DLD1 (cell line): ENCODE data around the gene KCNJ4.

Source experiments
- in situ Hi-C: cut with HindIII; loops from 2 replicates; pipeline ENCODE4 v1.10.0; 2017; ENCODE audit warnings: low sequenced_read_pairs

KCNJ4 gene

DNA sequence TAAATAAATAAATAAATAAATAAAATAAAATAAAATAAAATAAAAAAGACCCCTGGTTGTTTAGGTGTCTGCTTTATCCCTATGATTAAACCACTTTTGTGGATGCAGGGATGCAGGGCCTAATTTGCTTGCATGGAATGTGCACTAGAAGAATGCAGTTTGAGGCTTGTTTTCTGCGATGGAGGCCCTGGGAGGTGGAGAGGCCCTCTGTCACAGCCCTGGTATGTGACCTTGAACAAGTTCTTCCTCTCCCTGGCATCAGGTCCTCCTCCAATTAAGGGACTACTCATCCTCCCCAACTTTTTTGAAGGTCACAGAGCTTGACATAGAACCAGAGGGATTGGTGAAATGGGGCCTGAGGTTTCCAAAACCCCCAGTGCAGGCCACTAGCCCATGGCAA lies 22.7 kb downstream of the KCNJ4 start:
- in situ Hi-C loops: no loop called here

DNA sequence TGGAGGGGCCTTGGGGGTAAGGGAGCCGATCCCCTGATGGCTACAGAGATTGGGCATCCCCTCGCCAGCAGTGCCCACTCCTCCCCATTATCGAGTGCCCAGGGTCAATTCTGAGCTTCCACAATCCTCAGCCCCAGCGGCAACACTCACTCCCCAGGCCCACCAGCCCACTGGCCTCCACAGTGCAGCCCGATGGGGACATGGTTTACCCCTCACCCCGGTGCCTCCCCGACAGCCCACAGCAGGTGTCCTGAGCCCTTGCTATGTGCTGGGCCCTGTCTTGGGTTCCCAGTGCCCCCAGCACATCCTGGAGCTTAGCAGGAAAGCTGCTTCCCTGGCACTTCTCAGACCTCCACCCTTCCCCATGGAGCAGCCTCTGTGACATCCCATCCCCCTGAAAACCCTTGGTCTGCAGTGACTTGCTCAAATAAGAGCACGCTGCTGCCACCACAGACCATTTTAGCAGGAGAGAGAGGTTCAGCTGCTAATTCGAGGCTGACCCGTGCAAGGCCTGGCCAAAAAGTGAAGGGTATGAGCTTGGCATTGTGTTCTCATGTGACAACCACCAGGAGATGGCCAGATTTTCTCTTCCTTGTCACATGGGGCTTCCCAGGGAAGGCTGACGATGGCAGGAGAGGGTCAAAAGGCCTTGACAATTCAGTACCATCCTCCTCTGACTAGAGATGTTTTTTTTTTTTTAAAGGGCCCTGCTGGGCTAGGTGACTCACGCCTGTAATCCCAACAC lies 23.6 kb downstream of the KCNJ4 start:
- in situ Hi-C loops: no loop called here

DNA sequence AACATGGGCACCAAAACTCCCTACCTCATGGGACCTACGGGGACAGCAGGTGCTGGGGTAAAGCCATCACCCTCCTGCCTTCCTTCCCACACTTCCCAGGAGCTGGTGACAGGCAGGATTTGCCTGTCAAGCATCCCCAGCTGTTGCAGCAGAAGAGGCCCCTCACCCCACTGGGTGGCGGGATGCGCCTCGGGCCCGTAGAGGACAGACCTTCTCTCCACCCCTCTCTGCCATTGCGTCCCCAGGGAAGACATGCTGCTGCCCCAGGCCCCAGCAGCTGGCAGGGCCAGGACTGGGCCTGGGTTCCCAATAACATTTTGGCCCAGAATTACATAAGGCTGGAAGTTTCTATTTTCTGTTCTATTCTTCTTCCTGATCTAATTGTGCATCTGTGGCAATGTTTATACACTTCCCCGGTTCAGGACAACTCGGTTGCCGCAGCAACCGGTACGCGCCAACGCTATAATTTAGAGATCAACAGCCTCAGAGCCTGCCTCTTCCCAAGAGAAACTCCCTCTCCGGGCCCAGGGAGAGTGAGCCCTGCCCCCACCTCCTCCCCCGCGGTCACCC lies 25.4 kb downstream of the KCNJ4 start:
- in situ Hi-C loops: no loop called here

DNA sequence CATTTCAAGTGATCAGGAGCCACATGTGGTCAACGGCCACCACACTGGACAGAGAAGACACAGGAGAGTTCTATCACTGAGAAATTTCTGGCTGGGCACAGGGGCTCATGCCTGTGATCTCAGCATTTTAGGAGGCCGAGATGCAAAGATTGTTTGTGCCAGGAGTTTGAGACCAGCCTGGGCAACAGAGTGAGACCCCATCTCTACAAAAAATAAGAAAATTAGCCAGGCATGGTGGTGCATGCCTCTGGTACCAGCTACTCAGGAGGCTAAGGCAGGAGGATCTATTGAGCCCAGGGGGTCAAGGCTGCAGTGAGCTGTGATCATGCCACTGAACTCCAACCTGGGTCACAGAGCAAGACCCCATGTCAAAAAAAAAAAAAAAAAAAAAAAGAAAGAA lies 26.3 kb downstream of the KCNJ4 start:
- in situ Hi-C loops: no loop called here

DNA sequence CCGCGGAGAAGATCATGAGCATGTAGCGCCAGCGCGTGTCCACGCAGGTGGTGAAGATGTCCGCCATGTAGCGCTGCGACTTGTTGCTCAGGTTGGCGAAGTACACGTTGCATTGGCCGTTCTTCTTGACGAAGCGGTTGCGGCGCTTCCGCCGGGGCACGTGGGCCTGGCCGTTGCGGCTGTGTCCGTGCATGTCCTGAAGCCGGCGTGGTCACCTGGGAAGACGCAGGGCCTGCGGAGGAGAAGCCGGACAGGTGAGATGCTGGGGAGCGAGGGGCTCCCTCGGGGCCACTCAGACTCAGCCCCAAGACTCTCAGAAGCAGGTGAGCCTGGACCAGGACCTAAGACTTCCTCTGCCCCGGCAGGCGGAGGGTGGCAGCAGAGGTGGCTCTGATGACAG lies 27.1 kb downstream of the KCNJ4 start:
- in situ Hi-C loops: no loop called here

DNA sequence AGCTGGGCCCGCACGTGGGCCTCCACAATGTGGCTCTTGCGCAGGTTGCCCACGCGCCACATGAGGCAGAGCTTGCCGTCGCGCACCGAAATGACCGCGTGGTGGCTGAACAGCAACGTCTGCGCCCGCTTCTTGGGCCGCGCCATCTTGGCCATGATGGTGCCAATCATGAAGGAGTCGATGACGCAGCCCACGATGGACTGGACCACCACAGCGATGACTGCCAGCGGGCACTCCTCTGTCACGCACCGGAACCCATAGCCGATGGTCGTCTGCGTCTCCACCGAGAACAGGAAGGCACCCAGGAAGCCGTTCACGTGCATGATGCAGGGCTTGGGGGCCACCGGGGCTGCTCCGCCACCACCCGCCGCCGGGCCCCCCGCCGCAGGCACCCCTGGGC lies 27.5 kb downstream of the KCNJ4 start:
- in situ Hi-C loops: no loop called here

DNA sequence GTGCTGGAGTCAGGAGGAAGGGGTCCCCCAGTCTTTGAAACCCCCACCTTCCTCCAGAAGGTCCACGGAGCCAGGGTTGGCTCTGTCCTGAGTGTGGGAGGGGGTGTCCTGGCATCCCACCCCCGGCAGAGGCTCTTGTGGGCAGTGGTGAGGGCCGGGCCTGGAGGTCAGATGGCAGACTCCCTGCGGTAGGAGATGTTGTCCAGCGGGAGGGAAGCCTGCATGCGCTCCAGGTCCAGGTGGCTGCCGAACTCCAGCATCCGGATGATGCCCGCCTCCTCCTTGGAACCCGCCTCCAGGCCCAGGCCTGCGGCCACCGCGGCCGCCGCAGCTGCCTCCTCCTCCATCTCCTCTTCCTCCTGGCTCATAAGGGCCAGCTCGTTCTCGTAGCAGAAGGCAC lies 28.4 kb downstream of the KCNJ4 start:
- in situ Hi-C loops: no loop called here

DNA sequence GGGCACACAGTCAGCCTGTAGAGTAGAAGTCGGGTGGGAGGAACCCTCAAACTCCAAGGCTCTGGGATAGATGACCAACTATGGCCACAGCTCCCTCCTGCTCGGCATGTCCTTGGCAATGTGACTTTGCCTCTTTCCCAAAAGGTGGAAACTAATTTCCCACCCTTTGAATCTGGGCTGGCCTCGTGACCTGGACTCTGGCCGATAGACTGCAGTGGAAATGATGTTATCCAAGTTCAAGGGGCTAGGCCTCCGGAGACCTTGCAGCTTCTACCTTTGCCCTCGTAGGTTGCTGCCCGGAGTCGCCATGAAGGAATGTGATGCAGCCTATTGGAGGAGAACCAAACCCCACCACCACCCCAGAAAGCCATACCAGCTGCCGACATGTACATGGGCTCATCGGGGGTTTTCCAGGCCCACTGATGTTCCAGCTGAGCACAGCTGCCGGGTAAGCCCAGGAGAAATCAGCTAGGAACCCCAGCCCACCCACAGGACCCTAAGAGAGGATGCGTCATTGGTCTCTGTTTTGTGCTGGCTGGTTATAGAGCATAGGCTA lies 30.4 kb downstream of the KCNJ4 start:
- in situ Hi-C loops: no loop called here

DNA sequence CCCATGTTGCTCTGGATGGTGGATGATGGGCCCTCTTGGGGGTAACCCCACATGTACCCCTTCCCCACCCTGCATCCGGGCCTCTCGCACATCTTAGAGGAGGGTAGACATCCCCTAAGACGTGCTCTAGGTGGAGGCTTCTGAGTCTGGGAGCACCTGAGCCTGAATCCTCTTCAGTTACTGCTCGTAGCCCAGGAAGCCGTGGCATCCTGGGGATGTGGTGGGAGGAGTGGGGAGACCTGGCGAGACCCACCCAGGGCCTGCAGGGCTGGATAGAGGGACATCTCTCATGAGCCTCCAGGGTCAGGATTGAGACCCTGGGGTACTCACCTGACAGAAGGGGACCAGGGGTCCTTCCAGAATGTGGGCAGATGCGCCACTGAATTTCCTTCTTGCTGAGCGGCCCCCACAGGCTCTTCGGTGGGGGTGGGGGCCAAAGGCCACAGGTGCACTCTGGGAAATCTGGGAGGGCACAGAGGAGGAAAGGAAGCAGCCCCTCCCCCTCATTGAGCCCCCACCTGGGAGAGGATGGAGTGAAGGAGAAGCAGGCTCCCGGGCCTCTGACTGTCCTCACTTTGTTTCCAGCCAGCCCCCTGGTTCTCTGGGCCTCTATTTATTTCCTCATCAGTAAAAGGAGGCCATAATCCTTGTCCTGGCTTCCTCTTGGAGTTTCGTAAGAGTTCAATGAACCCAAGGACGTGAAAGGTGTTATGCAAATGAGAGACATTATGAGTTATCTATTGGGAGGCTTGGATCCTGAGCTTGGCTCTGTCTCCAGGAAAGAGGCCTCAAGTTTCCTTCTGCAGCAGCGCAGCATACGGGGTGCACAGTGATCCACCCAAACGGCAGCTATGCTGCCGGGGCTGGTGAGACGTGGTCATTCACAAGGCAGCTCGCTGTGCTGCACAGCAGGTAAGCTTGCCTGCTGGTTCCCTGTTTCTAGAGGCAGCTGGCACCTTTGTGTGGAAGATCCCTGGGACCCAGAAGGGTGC lies 31.2 kb downstream of the KCNJ4 start:
- in situ Hi-C loops: no loop called here

DNA sequence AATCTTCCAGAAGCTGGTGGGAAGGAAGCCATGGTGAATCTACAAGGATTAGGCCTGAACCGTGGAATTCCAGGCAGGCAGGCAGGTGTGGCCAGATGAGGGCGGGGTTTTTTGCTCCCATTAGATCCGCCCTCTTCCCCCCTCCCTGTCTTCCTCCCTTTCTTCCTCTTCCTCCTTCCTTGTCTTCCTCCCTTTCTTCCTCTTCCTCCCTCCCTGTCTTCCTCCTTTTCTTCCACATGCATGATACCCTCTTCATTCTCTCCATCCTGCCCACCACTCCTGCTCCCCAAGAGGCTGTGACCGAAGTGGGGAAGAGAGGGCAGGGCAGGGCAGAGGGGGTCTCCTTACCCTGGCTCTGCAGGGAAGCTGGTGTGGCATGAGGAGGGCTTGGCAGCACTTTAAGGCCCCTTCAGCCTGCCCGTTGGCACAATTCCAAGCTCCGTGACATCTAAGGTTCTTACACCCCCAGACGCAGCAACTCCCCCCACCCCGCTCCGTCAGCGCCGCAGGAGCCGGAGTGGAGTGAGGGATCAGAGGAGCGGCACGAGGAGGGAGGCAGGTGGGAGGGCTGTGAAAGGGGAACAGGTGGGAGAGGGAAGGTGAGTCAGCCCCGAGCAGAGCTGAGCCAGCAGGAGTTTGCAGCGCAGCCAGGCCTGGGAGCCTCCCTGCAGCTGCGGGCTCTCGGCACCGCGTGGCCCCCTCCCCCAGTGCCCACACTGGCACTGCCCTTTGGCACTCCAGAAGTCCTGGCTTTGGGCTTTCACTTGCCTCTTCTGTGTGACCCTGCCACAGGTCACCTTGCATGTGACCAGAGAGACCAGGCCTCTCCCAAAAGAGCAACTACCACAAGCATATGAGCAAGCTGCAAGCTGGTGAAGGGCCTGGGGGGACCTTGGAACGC lies 32.1 kb downstream of the KCNJ4 start:
- in situ Hi-C loops: no loop called here

DNA sequence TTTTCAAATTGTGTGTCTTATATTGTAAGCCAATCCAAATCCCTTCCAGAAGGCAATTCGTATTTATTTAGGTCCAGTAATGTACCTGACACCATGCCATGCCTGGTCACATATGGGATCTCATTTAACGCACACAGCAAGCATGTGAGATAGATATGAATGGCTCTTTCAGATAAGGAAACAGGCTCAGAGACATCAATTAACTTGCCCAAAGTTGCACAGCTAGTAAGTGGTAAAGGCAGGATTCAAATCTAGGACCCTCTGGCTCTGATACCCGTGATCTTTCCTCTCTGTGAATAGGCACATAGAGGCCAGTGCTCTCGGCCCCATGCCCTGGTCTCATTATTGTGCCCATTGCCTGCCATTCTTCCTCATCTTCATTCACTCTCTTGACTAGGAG lies 34.3 kb downstream of the KCNJ4 start:
- in situ Hi-C loops: no loop called here

DNA sequence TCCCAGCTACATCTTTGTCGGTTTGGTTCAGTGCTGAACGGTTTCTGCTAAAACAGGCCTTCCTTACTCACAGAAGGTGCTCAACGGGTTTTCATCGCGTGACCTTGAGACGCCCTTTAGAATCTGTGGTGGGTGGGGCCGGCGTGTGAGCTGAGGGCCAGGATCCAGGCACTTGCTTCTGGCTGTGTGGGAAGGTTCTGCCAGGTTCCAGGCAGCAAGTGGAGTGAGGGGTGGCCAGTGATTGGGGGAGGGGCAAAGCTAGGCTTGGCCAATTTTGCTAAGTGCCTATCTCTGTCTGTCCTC lies 35.2 kb downstream of the KCNJ4 start:
- in situ Hi-C loops: no loop called here

DNA sequence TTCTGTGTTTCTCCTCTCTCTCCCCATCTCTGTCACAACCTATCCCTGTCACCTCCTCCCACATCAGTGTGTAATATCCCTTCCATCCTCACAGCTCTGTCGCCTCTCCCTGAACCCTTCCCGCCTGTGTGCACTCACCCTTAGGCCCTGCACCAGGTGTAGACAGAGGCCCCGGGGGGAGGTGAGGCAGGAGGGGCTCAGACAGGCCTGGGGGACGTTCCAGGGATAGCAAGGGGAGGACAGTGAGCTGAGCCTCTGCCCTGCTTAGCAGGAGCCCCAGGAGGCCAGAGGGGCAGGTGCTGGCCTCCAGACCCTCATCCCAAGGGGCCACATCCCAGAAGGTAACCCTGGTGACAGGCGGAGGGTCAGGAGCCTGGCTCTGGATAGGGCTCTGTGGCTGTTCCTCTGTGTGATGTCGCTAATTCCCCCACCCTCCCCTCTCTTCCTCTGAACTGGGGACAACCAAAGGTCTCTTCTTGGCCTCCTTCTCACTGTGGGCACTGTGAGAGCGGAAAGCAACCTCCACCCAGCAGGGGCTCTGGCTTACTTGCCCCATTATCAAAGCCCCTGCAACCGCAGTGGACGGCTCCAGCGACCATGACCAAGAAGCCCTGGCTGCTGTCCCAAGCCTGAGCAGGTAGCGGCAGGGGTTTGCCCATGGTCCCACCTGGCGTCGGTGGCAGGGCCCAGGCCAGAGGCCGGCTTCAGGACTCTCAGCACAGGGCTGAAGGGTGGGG lies 35.7 kb downstream of the KCNJ4 start:
- in situ Hi-C loops: no loop called here

DNA sequence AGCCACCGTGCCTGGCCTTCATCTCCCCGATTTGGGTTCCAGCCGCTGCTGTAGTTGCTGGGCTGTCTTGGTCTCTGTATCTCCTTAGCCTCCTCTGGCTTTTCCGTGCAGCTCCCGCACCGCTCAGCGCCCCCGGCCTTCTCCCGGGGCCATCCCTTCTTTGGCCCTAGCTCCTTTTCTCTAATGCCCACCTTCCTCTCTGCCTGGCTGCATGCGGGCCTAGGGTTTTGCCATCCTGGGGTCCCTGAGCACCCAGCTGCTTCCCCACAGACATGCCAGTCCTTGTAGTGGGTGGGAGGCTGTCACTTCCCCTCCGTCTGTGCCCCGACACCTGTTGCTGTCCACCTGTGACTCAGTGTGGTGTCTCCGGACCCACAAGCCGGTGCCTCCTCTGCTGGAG lies 36.4 kb downstream of the KCNJ4 start:
- in situ Hi-C loops: no loop called here

DNA sequence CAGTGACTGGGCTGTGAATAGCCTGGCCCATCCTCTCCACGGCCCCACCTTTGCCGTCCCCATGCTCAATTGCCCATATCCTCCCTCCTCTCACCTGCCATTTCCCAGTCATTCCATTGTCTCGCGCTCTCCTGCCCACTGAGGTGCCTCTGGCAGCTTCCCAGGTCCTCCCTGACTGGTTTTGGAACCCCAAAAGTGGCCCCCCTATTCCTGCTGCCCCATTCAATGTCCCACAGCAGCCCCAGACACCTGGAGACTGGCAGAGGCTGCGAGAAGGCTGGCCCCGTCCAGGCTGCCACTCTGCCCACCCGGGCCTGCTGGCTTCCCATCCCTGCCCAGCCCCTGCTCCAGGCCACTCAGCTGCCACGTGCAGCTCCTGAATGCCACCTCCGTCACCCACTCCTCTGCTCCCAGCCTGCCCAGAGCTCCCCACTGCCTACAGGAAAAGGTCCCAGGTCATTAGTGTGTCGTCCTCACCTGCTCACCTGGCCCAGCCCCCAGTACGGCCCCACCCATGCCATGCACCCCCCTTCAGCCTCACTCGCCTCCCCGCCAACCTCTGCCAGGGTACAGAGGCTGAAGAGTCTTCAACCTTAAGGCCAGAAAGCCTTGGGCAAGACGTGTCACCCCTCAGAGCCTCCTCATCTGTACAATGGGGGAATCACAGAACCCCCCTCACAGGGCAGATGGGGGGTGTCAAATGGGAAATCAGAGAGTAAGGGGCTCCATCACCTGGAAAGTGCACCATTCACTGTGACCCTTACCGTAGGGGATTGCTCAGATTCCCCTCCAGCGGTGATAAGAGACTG lies 37.5 kb downstream of the KCNJ4 start:
- in situ Hi-C loops: no loop called here

DNA sequence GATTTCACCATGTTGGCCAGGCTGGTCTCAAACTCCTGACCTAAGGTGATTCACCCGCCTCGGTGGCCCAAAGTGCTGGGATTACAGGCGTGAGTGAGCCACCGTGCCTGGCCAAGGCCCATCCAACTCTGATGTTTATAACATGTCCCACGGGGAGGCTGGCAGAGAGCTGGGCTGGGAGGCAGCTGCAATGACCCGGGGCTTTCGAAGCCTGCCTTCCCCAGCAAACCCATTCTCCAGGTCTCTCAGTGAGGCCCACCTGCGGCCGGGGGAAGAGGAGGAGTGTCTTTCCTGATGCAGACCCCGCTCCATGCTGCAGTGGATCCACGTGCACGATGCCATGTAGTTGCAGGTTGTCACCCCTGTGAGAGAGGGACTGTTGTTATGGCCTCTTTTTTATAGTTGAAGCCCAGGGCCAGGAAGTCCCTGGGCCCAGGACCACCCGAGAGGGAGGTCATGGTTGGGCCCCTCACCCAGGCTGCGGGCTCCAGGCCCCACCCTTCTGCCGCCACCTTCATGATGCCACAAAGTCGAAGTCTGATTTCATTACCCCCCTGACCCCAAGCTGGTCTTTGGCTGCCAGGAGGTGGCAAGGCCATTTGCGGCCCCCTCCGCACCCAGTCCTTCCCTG lies 38.3 kb downstream of the KCNJ4 start:
- in situ Hi-C loops: no loop called here

DNA sequence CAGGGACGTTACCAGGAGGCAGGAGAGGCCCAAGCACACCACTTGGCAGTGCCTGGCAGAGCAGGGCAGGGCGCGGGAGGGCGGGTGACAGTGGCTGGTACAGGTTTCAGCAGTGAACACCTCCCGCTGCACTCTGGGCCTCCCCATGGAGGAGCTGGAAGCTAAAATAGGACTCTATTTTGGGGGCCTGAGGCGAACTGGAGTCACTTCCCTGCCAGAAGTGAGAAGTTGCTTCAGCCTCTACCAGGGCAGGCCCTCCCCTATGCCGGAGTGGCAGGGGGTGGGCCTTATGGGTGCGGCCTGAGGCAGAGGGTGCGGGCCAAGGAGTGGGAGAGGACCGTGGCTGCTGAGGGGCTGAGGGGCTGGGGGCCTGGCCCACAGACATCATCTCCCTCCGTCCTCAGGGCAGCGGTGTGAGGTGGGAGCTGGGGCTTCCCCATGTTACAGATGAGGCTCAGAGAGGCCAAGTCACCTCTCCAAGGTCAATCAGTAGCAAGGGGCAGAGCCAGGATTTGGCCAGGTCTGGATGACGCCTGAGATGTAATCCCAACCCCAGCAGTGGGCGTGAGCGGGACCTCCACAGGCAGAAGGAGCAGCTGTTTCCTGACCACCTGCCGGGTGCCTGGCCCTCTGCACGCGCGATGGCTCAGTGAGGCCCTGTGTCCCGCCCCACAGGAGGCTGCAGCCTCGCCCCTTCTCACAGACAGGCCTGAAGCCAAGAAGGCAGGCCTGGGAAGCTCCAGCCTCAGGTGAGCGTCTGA lies 39.3 kb downstream of the KCNJ4 start:
- in situ Hi-C loops: no loop called here

DNA sequence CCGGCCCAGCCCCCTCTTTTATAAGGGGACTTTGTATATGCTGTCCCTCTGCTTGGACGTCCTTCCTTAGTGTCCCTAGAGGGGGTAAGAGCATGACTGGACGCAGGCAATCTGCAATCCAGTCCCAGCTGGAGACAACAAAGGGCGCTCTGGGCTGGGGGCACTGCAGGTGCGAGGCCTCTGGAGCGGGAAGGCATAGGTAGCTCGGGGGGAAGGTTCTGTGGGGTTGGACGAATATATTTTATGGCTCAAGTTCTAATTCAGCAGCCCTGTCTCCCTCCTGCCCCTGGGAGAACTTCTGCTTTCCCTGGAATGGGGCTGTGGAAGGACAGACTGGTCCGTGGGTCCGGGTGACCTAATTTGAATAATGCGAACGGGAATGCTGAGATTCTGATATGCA lies 40.0 kb downstream of the KCNJ4 start:
- in situ Hi-C loops: no loop called here
